Effector memory CD4-positive, alpha-beta T cell (primary cell): ENCODE measurements around the gene RPL19.

Experiments
- DNase-seq, 3 donors: peaks; one replicate each; pipeline ENCODE4 v3.0.0-alpha.2; 2020
- H3K27ac ChIP-seq: 2 replicates; pipeline ENCODE4 v1.7.0; 2013; ENCODE audit warnings: mild to moderate bottlenecking, low read length, moderate library complexity; ENCODE audit not compliant: insufficient read depth, poor library complexity, severe bottlenecking
- H3K27me3 ChIP-seq: replicated peaks from 2 replicates; pipeline ENCODE4 v1.7.0; 2013; ENCODE audit warnings: mild to moderate bottlenecking, low read length; ENCODE audit not compliant: insufficient read depth, control insufficient read depth, poor library complexity, severe bottlenecking
- H3K36me3 ChIP-seq: 2 replicates; pipeline ENCODE4 v1.7.0; 2013; ENCODE audit warnings: mild to moderate bottlenecking, low read length, moderate library complexity; ENCODE audit not compliant: control insufficient read depth, insufficient read depth
- H3K4me1 ChIP-seq: 2 replicates; pipeline ENCODE4 v1.7.0; 2013; ENCODE audit warnings: low read length, mild to moderate bottlenecking; ENCODE audit not compliant: control insufficient read depth, insufficient read depth, poor library complexity, severe bottlenecking
- H3K4me3 ChIP-seq: 2 replicates; pipeline ENCODE4 v1.7.0; 2013; ENCODE audit warnings: low read length, low read depth, mild to moderate bottlenecking; ENCODE audit not compliant: insufficient read depth, poor library complexity, severe bottlenecking
- H3K9me3 ChIP-seq: 2 replicates; pipeline ENCODE4 v1.7.0; 2013; ENCODE audit warnings: mild to moderate bottlenecking, low read length, moderate library complexity; ENCODE audit not compliant: control insufficient read depth

RPL19 gene

GRCh38 chr17:39210093-39210434 lies 10.0 kb downstream of the RPL19 start:
- Histone ChIP-seq H3K36me3 (peaks cover 2% of the 10 kb centered on the region), H3K27me3 (no peaks in the 10 kb centered on the region), H3K9me3 (no peaks in the 10 kb centered on the region), H3K4me3 (peak overlapping the region; percentile 41), H3K27ac (no peak overlapping the region), H3K4me1 (peaks cover 20% of the 10 kb centered on the region)
- DNase-seq, result no peak

DNA sequence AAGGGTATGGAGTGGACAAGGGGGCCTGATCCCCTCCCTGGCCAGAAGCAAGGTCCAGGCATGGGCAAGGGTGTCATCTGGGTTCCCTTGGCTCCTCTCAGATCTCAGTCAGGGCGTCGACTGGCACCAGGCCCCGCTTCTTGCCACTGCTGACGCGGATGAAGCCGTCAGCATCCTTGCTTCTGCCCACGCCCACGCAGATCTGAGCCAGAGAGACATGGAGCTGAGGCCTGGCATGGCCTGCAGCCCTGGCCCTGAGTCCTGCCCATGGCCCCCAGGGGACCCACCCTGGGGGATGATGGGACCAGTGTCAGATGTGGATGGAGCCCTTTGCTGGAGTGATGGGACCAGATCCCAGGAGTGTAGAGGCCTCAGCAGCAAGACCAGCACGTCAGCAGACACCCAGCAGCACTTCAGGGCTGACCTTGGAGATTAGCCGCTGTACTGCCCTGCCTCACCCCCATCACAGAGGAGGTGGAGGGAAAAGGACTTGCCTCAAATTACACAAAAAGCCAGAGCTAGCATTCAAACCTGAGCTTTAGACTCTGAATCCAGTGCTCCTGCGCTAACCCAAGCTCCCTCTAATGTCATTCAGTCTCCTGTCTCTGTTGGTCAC lies 12.2 kb downstream of the RPL19 start:
- no peaks in the 10 kb centered on the region for H3K36me3 ChIP-seq
- no peak overlapping the region for H3K4me3 ChIP-seq
- no peak for DNase-seq
- no peak overlapping the region for H3K27ac ChIP-seq
- peaks cover 20% of the 10 kb centered on the region for H3K4me1 ChIP-seq
- H3K27me3 ChIP-seq, result no peaks in the 10 kb centered on the region
- H3K9me3 ChIP-seq, result no peaks in the 10 kb centered on the region

DNA sequence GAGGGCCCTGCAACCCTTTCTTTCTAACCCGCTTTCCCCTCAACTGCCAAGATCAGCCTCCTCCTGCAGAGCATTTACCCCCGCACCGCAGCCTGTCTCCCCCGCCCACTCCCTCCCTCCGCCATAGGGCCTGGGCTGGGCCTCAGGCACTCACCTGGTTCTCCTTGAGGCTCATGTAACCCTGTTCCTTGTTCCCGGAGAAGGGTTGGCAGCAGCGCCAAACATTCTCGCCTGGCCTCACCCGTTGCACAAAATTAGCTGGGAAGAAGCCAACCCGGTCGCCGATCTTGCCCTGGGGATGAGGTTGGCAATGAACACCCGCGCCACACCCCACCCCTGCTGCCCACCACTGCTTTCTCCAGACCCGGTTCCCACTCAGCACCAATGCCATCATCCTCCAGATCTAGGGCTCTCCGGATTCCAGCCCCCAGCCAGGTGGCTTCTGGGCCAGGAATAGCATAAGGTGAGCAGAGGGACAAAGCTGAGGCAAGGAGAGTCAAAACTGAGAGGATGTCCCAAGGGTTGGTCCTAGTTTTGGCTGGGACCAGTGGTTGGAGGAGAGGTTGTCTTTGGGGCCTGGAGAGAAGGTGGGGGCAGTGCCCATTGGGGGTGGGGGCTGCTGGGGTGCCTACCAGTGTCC lies 12.9 kb downstream of the RPL19 start:
- H3K4me1 ChIP-seq, result peaks cover 20% of the 10 kb centered on the region
- no peaks in the 10 kb centered on the region for H3K9me3 ChIP-seq
- no peak for DNase-seq
- H3K36me3 ChIP-seq, result no peaks in the 10 kb centered on the region
- no peak overlapping the region for H3K27ac ChIP-seq
- no peaks in the 10 kb centered on the region for H3K27me3 ChIP-seq
- H3K4me3 ChIP-seq, result no peak overlapping the region

- peaks cover 18% of the 10 kb centered on the region for H3K4me1 ChIP-seq
- no peak overlapping the region for H3K27ac ChIP-seq
- H3K9me3 ChIP-seq, result no peaks in the 10 kb centered on the region
- H3K36me3 ChIP-seq, result no peaks in the 10 kb centered on the region
- H3K4me3 ChIP-seq, result no peak overlapping the region
- no peaks in the 10 kb centered on the region for H3K27me3 ChIP-seq
- no peak for DNase-seq
Measured at GRCh38 chr17:39213852-39214251, 13.8 kb downstream of the RPL19 start.

GRCh38 chr17:39217734-39218369 lies 17.8 kb downstream of the RPL19 start:
- Histone ChIP-seq H3K27me3 (no peaks in the 10 kb centered on the region), H3K4me1 (peaks cover 4% of the 10 kb centered on the region), H3K36me3 (no peaks in the 10 kb centered on the region), H3K27ac (no peak overlapping the region), H3K9me3 (no peaks in the 10 kb centered on the region), H3K4me3 (no peak overlapping the region)
- no peak for DNase-seq

GRCh38 chr17:39218906-39219305 lies 18.8 kb downstream of the RPL19 start:
- DNase-seq, result no peak
- no peak overlapping the region for H3K4me3 ChIP-seq
- no peak overlapping the region for H3K27ac ChIP-seq
- H3K4me1 ChIP-seq, result peaks cover 4% of the 10 kb centered on the region
- no peaks in the 10 kb centered on the region for H3K9me3 ChIP-seq
- H3K27me3 ChIP-seq, result peaks cover 2% of the 10 kb centered on the region
- no peaks in the 10 kb centered on the region for H3K36me3 ChIP-seq

DNA sequence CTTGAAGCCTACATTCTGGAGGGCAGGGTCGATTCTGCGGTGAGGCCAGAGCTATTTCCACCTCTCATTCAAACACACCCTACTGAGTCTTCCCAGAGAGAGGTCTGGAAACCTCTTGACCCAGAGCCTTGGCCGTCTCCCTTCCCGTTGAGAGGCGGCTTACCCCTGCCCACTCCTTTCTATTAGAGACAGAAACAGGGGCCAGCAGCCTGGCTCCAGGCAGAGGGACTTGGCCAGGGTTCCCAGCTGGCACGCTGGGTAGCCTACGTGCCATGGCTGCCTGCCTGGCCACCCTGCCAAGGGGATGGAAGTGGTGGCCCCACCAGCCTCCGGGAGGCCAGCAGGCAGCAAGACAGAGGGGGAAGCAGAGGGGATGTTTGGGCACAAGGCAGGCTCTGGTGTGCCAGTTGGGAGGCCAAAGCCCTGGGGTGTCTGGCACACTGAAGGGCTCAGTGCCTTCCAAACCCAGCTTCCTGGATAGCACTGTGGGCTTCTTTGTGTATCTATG lies 19.6 kb downstream of the RPL19 start:
- Histone ChIP-seq H3K9me3 (no peaks in the 10 kb centered on the region), H3K27ac (no peak overlapping the region), H3K36me3 (no peaks in the 10 kb centered on the region), H3K27me3 (peaks cover 8% of the 10 kb centered on the region), H3K4me1 (peaks cover 7% of the 10 kb centered on the region), H3K4me3 (no peak overlapping the region)
- DNase-seq, result no peak

DNA sequence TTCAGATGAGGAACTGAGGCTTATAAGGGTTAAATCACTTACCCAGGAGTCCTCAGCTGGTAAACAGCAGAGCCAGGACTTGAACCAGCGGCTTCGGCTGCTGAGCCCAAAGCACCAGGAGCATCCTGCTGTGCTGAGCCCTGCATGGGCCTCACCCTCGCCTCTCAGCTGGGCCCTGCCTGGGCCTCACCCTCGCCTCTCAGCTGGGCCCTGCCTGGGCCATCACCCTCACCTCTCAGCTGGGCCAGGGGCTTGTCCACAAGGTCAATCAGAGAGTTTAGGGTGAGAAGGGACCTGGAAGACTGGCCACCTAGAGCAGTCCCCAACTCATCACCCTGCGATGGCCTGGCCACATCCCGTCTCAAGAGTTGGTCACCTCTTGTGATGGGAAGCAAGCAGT lies 21.5 kb downstream of the RPL19 start:
- no peak for DNase-seq
- H3K4me1 ChIP-seq, result peaks cover 19% of the 10 kb centered on the region
- no peaks in the 10 kb centered on the region for H3K9me3 ChIP-seq
- no peak overlapping the region for H3K27ac ChIP-seq
- no peak overlapping the region for H3K4me3 ChIP-seq
- peaks cover 27% of the 10 kb centered on the region for H3K27me3 ChIP-seq
- H3K36me3 ChIP-seq, result no peaks in the 10 kb centered on the region

GRCh38 chr17:39222151-39222550 lies 22.1 kb downstream of the RPL19 start:
- Histone ChIP-seq H3K9me3 (no peaks in the 10 kb centered on the region), H3K27me3 (peaks cover 28% of the 10 kb centered on the region), H3K27ac (no peak overlapping the region), H3K36me3 (no peaks in the 10 kb centered on the region), H3K4me3 (no peak overlapping the region), H3K4me1 (peaks cover 19% of the 10 kb centered on the region)
- no peak for DNase-seq
